Activated naive CD4-positive, alpha-beta T cell treated with Interleukin-2 at 50 U/mL for 16 hours (primary cell): ENCODE results near the gene KCNMA1.
"Not testable (repeated sequence)": the region's sequence is repeated elsewhere in the genome, so short reads cannot be mapped to it uniquely, and the experiment has no call there.

ENCODE experiments used
- DNase-seq: peaks from one replicate; pipeline ENCODE4 v3.0.0-alpha.2; 2020

The KCNMA1 gene

GRCh38 chr10:77357611-77358310, 279.8 kb downstream of the KCNMA1 start:
- no peak for DNase-seq

DNA sequence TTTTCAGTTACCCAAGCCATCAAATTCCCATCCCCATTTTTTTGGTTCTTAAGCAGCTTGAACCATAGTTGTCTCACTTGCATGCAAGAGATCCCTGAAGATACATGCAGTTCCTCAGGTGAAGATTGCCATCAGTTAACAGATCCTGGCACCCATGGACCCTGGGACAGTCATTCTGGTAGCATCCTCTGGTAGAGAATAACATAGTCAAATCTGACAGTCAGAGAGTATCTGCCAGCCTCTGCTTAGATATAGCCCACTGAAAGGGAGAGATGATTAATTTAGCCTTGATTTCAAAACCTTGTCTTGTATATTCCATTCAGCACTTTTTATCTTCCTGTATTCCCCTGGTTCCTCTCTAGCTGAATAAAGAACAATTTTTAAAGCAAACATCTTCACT, 280.4 kb downstream of the KCNMA1 start:
- no peak for DNase-seq

DNA sequence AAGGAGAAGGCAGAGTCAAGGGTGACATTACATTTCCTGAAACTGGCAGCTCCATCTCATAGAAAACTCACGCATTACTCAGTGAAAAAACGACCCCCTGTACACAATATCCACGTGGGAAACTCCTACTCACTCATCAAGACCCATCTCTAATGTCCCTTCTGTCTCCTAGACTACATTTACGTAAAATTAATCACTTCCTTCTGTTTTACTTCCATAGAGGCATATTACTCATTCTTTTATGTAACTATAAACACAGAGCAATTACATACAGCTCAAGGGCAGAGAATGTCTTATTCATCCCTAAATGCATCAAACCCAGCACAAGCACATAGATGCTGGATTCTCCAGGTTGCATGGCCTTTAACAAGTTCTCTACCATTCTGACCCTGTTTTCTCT, 281.8 kb downstream of the KCNMA1 start:
- DNase-seq: no peak

GRCh38 chr10:77351386-77351785, 286.2 kb downstream of the KCNMA1 start:
- no peak for DNase-seq

GRCh38 chr10:77350711-77351119, 286.9 kb downstream of the KCNMA1 start:
- DNase-seq: no peak

DNA sequence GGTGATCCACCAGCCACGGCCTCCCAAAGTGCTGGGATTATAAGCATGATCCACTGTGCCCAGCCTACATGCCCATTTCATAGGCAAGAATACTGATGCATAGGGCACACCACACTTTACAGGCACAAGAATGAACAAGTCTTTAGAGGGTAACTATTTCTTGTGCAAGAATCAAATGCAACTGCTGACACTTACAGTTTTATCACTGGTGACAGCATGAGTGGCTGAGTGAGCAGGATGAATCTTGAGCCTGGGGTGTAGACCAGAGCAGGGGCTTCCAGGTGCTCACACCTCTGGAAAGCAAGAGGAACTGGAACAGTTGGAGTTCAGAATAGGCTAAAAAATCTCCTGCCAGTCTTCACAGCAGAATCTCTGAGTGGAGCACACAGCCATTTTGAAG, 287.5 kb downstream of the KCNMA1 start:
- DNase-seq: no peak

DNA sequence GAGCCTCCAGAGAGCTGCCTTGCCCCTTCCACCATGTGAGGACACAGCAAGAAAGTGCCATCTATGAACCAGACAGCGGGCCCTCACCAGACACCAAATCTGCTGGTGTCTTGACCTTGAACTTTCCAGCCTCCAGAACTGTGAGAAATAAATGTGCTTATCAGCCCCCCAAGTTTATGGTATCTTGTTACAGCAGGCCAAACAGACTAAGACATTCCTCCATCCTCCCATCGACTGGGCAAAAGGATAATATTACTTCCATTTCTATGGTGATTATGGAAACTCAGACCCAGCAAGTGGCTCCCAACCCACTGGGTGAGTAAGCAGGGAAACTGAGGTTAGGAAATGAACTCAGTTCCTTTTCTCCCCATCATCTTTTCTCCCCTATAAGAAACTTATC, 288.4 kb downstream of the KCNMA1 start:
- no peak for DNase-seq

DNA sequence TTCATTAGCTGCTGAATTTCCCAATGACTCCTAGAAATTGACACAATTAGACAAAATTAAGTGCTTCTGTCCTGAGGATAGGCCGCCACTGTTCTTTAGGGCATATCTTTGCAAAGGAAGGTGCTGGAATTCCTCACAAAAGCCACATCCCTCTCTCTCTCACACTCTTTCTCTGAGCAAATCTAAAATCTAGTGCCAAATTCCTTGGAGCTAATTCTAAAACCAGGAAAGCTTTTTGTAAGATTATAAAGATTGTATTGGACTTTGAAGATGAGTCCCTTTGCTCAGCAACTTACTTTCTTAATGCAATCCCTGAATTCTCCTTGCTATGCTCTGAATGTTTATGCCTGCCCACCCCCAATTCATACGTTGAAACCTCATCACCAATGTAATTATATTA, 288.9 kb downstream of the KCNMA1 start:
- DNase-seq: no peak

DNA sequence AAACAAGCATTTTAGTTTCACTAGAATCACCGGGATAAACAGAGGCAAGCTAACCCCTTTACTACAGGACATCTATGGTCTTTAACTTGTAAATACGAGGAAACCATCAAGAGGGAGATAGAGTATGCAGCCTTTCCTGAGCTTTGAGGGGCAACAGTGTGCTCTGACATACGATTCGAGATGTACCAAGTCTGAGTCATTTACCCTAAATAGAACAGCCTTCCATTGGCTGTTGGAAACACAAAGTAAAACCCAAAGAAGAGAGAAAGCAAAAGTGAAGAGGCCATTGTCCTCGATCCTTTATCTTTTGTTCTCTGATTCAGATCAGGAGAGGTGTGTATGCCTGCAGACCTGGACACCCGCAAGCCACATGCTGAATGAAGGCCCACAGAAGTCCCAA, 289.5 kb downstream of the KCNMA1 start:
- no peak for DNase-seq

DNA sequence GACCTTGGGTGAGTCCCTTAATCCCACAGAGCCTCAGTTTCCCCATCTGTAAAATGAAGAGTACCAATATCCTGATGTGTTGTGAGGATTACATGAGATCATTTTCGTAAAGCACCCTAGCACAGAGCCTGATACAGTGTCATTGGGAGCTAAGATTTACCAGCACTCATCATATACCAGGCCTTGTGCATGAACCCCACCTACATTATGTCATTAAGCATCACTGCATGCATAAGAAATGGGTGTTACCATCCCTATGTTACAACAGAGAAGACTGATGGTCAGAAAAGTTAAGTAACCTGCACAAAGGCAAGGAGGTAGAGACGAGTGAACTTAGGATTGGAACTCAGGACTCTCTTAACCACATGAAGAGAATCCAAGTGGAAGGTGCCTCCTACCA, 290.6 kb downstream of the KCNMA1 start:
- no peak for DNase-seq

- DNase-seq: no peak
These were observed 296.6 kb downstream of the KCNMA1 start for GRCh38 chr10:77341055-77341454.

DNA sequence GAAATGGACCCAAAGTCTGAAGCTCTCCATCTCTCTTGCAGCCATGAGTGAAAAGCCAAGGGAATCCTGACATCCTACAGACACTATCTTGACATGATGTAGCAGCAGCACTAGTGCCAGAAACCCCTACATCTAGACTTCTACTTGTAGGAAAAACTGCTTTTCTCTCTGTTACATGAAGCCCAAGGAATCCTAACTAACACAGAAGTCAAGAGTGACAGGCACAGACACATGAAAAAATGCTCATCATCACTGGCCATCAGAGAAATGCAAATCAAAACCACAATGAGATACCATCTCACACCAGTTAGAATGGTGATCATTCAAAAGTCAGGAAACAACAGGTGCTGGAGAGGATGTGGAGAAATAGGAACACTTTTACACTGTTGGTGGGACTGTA, 297.7 kb downstream of the KCNMA1 start:
- DNase-seq: not testable (repeated sequence)

DNA sequence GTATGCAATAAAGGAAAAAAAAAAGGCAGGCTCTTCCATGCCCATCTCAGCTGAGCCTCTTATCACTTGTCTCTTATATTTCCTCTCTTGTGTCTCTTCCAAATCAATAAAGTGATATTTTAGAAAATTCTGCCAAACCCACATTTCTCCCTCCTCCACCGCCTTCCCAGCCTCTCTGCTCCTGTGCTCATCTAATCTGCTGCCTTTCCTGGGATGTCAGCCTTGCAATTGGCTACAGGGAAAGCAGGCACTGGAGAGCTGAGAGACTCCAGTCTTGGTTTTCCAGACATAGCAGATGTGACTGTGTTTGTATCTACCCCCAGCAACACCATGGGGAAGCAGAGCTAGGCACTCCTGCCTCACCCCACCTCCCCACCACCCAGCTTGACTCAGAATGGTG, 298.4 kb downstream of the KCNMA1 start:
- no peak for DNase-seq

DNA sequence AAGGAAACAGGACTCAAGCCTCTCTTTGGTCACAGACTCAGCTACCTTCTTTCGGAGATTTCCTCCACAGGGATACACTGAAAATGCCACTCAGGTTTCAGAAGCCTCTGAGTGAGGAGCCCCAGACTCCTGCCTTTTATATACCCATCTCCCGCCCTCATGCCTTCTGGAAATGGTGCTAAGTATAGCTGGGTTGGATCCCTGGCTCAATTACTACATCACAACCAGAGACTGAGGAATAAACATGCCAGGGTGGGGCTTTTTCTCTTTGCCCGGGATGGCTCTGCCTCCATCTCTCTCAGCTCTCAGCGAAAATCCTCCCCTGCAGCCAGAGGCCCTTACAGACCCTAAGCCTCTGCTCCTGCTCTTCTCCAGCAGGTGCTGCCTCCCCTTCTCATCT, 299.5 kb downstream of the KCNMA1 start:
- no peak for DNase-seq

GRCh38 chr10:77334501-77334900, 303.1 kb downstream of the KCNMA1 start:
- no peak for DNase-seq

- DNase-seq: no peak
These were observed 303.8 kb downstream of the KCNMA1 start for GRCh38 chr10:77333610-77334340.

DNA sequence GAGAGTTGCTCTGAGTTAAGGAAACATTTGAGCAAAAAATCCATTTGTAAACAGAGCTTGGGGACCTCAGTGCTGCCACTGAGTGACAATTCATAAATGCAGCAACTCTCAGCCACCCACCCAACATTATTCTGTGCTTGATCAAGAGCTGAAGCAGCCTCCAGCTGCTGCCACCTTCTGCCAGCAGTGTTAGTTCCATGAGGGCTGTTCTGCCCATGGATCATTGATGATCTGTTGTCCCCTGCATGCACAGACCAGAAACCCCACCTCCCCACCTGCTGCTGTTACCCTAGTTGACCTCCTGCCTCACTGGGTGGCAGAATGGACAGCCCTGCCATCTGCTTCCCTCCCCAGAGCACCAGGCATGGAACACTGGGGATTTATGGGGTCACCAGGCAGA, 305.4 kb downstream of the KCNMA1 start:
- DNase-seq: no peak

DNA sequence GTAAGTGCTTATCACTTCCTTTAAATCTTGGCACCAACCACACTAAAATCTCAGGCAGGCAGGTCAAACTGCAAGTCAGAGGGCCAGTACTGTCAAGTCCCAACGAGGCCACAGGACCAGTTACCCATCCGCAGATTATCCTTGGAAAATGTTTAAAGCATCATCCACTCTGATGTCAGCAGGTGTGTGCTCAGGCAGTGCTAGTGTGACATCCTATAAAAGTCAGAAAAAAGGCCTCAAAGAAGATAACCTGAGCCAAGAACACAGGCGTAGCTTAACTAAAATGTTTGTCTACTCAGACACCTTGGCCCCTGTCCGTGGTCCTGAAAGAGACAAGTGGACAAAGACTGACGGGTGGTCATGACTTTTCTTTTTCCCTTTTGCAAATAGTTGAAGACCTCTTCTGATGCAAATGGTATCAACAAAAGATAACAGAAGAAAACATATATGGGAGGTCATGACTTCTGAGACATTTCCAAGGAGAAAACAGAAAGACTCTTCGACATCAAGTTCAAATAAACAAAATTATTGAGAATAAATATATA, 309.3 kb downstream of the KCNMA1 start:
- no peak for DNase-seq

- no peak for DNase-seq
These were observed 312.4 kb downstream of the KCNMA1 start for GRCh38 chr10:77325233-77325537.

DNA sequence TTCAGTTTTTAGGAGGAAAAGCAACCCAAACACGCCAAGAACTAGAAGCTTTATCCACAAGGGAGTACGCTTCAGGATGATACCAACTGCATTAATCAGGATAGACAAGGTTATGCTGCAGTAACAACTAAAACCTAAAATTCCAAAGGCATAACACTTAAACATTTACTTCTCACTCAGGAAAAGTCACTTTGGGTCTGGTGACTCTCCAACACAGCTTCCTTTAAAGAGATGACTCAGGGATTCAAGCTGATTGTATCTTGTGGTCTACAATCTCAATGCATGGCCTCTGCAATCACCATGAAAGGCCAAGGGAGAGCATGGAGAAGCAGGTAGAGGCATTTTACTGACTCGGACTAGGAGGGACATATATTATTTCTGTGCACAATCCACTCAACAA, 315.8 kb downstream of the KCNMA1 start:
- no peak for DNase-seq

GRCh38 chr10:77320971-77321471, 316.6 kb downstream of the KCNMA1 start:
- DNase-seq: no peak

GRCh38 chr10:77319557-77319956, 318.1 kb downstream of the KCNMA1 start:
- no peak for DNase-seq

- no peak for DNase-seq
These were observed 318.9 kb downstream of the KCNMA1 start for GRCh38 chr10:77318739-77319138.

- DNase-seq: no peak
These were observed 320.4 kb downstream of the KCNMA1 start for GRCh38 chr10:77317221-77317620.
